Measurements from ENCODE around the gene DNAJC13. TPM values are rescaled to one million over a fixed set of nuclear protein-coding genes. Genes with fewer than 3 reads are reported as not detected.

DNAJC13 gene
- total and polyA plus RNA-seq, 2 experiments from 2014 or later = 14.3 to 34.6 TPM

DNA sequence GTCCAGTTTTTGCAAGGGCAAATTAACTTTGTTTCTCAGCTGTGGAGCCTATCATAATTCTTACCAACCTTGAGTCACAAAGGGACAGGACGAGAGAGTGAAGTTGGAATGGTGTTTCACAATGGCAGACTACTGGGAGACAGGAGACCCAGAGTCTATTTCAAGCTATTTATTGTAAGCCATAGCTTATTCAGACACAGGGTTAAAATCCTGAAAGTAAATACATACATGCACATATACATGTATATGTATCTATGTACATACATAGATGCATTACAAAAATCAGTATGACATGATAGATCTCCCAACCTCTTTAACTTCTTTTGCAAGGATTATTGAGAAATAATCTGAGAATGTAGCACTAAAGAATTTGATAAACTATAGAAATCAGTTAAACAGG, 86.3 kb downstream of the DNAJC13 start:
- H3K9me3 ChIP-seq (ENCODE audit: low read depth) = no peaks in the 10 kb centered on the region
- TF ChIP-seq, protein P1, sequence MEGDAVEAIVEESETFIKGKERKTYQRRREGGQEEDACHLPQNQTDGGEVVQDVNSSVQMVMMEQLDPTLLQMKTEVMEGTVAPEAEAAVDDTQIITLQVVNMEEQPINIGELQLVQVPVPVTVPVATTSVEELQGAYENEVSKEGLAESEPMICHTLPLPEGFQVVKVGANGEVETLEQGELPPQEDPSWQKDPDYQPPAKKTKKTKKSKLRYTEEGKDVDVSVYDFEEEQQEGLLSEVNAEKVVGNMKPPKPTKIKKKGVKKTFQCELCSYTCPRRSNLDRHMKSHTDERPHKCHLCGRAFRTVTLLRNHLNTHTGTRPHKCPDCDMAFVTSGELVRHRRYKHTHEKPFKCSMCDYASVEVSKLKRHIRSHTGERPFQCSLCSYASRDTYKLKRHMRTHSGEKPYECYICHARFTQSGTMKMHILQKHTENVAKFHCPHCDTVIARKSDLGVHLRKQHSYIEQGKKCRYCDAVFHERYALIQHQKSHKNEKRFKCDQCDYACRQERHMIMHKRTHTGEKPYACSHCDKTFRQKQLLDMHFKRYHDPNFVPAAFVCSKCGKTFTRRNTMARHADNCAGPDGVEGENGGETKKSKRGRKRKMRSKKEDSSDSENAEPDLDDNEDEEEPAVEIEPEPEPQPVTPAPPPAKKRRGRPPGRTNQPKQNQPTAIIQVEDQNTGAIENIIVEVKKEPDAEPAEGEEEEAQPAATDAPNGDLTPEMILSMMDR (IDR thresholded peaks at IDR 0.05; ENCODE audit: low read depth, low read length) = no peak
- H3K36me3 ChIP-seq = peaks cover 84% of the 10 kb centered on the region
- no peak overlapping the region for H3K4me3 ChIP-seq
- H3K27me3 ChIP-seq = no peaks in the 10 kb centered on the region
- no peak for DNase-seq (ENCODE audit: low read depth in 1 of 2, low spot score in 1 of 2)
- no peak overlapping the region for H3K27ac ChIP-seq
- H3K4me1 ChIP-seq (ENCODE audit: low read depth) = no peaks in the 10 kb centered on the region

- Histone ChIP-seq H3K27me3 (no peaks in the 10 kb centered on the region), H3K4me1 (ENCODE audit: low read depth) (no peaks in the 10 kb centered on the region), H3K27ac (no peak overlapping the region), H3K4me3 (no peak overlapping the region), H3K9me3 (ENCODE audit: low read depth) (no peaks in the 10 kb centered on the region), H3K36me3 (peaks cover 85% of the 10 kb centered on the region)
- TF ChIP-seq, protein P1 (IDR thresholded peaks at IDR 0.05; ENCODE audit: low read depth, low read length) = no peak
- no peak for DNase-seq (ENCODE audit: low read depth in 1 of 2, low spot score in 1 of 2)
Observed at GRCh38 chr3:132504375-132504933, 87.2 kb downstream of the DNAJC13 start.

GRCh38 chr3:132507657-132508056, 90.4 kb downstream of the DNAJC13 start:
- H3K4me1 ChIP-seq (ENCODE audit: low read depth) = no peaks in the 10 kb centered on the region

GRCh38 chr3:132509096-132509495, 91.8 kb downstream of the DNAJC13 start:
- no peak for DNase-seq (ENCODE audit: low read depth in 1 of 2, low spot score in 1 of 2)
- Histone ChIP-seq H3K27ac (no peak overlapping the region), H3K36me3 (peaks cover 84% of the 10 kb centered on the region), H3K4me1 (ENCODE audit: low read depth) (no peaks in the 10 kb centered on the region), H3K9me3 (ENCODE audit: low read depth) (no peaks in the 10 kb centered on the region), H3K4me3 (no peak overlapping the region), H3K27me3 (no peaks in the 10 kb centered on the region)
- TF ChIP-seq, protein P1 (IDR thresholded peaks at IDR 0.05; ENCODE audit: low read depth, low read length) = no peak

More at GRCh38 chr3:132507657-132508056, 90.4 kb downstream of the DNAJC13 start:
- H3K27ac ChIP-seq = no peak overlapping the region
- H3K27me3 ChIP-seq = no peaks in the 10 kb centered on the region
- DNase-seq (ENCODE audit: low read depth in 1 of 2, low spot score in 1 of 2) = no peak
- H3K9me3 ChIP-seq (ENCODE audit: low read depth) = no peaks in the 10 kb centered on the region
- no peak overlapping the region for H3K4me3 ChIP-seq
- H3K36me3 ChIP-seq = peaks cover 90% of the 10 kb centered on the region
- TF ChIP-seq, protein P1 (IDR thresholded peaks at IDR 0.05; ENCODE audit: low read depth, low read length) = no peak

GRCh38 chr3:132509506-132509905, 92.2 kb downstream of the DNAJC13 start:
- no peak for DNase-seq (ENCODE audit: low read depth in 1 of 2, low spot score in 1 of 2)
- peaks cover 85% of the 10 kb centered on the region for H3K36me3 ChIP-seq
- H3K4me1 ChIP-seq (ENCODE audit: low read depth) = no peaks in the 10 kb centered on the region
- no peaks in the 10 kb centered on the region for H3K9me3 ChIP-seq (ENCODE audit: low read depth)
- H3K4me3 ChIP-seq = no peak overlapping the region
- H3K27me3 ChIP-seq = no peaks in the 10 kb centered on the region
- TF ChIP-seq, protein P1 (IDR thresholded peaks at IDR 0.05; ENCODE audit: low read depth, low read length) = no peak
- H3K27ac ChIP-seq = no peak overlapping the region
